Sigmoid colon (tissue), 4 donors: ENCODE data around the gene SEC14L3.

Source experiments
- EP300 ChIP-seq, 4 donors: sonication (generic); formaldehyde crosslinking; IDR thresholded peaks; one replicate each; pipeline ENCODE4 v1.6.1; 2017; ENCODE audit warnings: antibody characterized with exemption in 4 of 4
- POLR2A ChIP-seq, 2 donors: fragments of 450-650 bp; IDR thresholded peaks; one replicate each; pipeline ENCODE4 v1.6.1; 2016; ENCODE audit warnings: antibody characterized with exemption in 2 of 2, mild to moderate bottlenecking in 2 of 2, moderate library complexity in 2 of 2
- POLR2AphosphoS5 ChIP-seq, 4 donors: sonication (generic); formaldehyde crosslinking; IDR thresholded peaks; one replicate each; pipeline ENCODE4 v1.6.1; 2017; ENCODE audit warnings: antibody characterized with exemption in 4 of 4
- TF ChIP-seq, protein P1 (sequence below), 4 experiments: fragments of 450-650 bp in 3 of 4; fragments of 200-600 bp in 1 of 4; IDR thresholded peaks; one replicate each; pipeline ENCODE4 v1.5.1; 2016 to 2019; ENCODE audit warnings: antibody characterized with exemption in 4 of 4, mild to moderate bottlenecking in 3 of 4, moderate library complexity in 2 of 4

GRCh38 chr22:30433773-30434172 lies 38.0 kb downstream of the SEC14L3 start:
- TF ChIP-seq POLR2AphosphoS5 (IDR thresholded peaks at IDR 0.05) (no peak), EP300 (IDR thresholded peaks at IDR 0.05) (no peak), POLR2A (IDR thresholded peaks at IDR 0.05) (no peak)
- TF ChIP-seq, protein P1, sequence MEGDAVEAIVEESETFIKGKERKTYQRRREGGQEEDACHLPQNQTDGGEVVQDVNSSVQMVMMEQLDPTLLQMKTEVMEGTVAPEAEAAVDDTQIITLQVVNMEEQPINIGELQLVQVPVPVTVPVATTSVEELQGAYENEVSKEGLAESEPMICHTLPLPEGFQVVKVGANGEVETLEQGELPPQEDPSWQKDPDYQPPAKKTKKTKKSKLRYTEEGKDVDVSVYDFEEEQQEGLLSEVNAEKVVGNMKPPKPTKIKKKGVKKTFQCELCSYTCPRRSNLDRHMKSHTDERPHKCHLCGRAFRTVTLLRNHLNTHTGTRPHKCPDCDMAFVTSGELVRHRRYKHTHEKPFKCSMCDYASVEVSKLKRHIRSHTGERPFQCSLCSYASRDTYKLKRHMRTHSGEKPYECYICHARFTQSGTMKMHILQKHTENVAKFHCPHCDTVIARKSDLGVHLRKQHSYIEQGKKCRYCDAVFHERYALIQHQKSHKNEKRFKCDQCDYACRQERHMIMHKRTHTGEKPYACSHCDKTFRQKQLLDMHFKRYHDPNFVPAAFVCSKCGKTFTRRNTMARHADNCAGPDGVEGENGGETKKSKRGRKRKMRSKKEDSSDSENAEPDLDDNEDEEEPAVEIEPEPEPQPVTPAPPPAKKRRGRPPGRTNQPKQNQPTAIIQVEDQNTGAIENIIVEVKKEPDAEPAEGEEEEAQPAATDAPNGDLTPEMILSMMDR (IDR thresholded peaks at IDR 0.05): no peak
